HepG2 (cell line): ENCODE measurements around the gene INO80B. TPM values are rescaled to one million over a fixed set of nuclear protein-coding genes. Genes with fewer than 3 reads are reported as not detected.
A peak's percentile ranks its signal among the peaks of the same experiment; 100 is the strongest.

Experiments used
- ATRX ChIP-seq: sonication (generic); formaldehyde crosslinking; IDR thresholded peaks from 2 replicates; pipeline ENCODE4 v1.4.0; 2020; ENCODE audit warnings: missing genetic modification reagents, borderline replicate concordance
- IKZF4 ChIP-seq: sonication (generic); formaldehyde crosslinking; IDR thresholded peaks from 2 replicates; pipeline ENCODE4 v1.5.1; 2020; ENCODE audit warnings: borderline replicate concordance, mild to moderate bottlenecking, low read depth, missing genetic modification reagents; ENCODE audit errors: not compliant biosample characterization
- NCOA5 ChIP-seq: sonication (generic); formaldehyde crosslinking; IDR thresholded peaks from 2 replicates; pipeline ENCODE4 v1.4.0; 2020; ENCODE audit warnings: missing genetic modification reagents
- NFIC ChIP-seq: IDR thresholded peaks from 2 replicates; pipeline ENCODE4 v1.6.1; 2012; ENCODE audit warnings: mild to moderate bottlenecking, low read length, inconsistent platforms
- PHF5A ChIP-seq: IDR thresholded peaks from one replicate; pipeline ENCODE4 v1.6.1; 2018; ENCODE audit warnings: low read depth, missing genetic modification reagents; ENCODE audit not compliant: unreplicated experiment
- SP2 ChIP-seq: sonication (generic); formaldehyde crosslinking; IDR thresholded peaks from 2 replicates; pipeline ENCODE4 v1.5.1; 2020; ENCODE audit warnings: mild to moderate bottlenecking, missing genetic modification reagents
- TBL1XR1 ChIP-seq: fragments of 150-350 bp; IDR thresholded peaks from 2 replicates; pipeline ENCODE4 v1.6.1; 2014; ENCODE audit warnings: borderline replicate concordance, low read length; ENCODE audit not compliant: partially characterized antibody
- ZNF546 ChIP-seq: sonication (generic); formaldehyde crosslinking; conservative IDR thresholded peaks from 2 replicates; pipeline ENCODE4 v1.8.1; 2023; ENCODE audit warnings: mild to moderate bottlenecking, missing genetic modification reagents
- ZNF749 ChIP-seq: sonication (generic); formaldehyde crosslinking; IDR thresholded peaks from 2 replicates; pipeline ENCODE4 v1.8.0; 2022; ENCODE audit warnings: mild to moderate bottlenecking, missing genetic modification reagents, moderate library complexity, borderline replicate concordance
- ZNF782 ChIP-seq: sonication (generic); formaldehyde crosslinking; IDR thresholded peaks from 2 replicates; pipeline ENCODE4 v1.4.0; 2020; ENCODE audit warnings: missing genetic modification reagents, mild to moderate bottlenecking, borderline replicate concordance
- ZNF841 ChIP-seq: sonication (generic); formaldehyde crosslinking; IDR thresholded peaks from 2 replicates; pipeline ENCODE4 v1.8.1; 2023; ENCODE audit warnings: missing genetic modification reagents, borderline replicate concordance
- polyA plus RNA-seq, 8 experiments: library from polyadenylated mRNA; depleted of rRNA in 3 of 8; stranded (reverse) in 7 of 8; unstranded in 1 of 8; fragments of >200 nt; fragmentation: Illumina TruSeq in 4 of 8; extraction: Trizol in 4 of 8; gene quantifications; 2 replicates each; pipeline versions ENCODE4 v1.2.1 to v1.2.3, GENCODE V29; 2011 to 2016; ENCODE audit warnings: low read depth in 4 of 8, missing spikeins in 1 of 8, mixed read lengths in 1 of 8; ENCODE audit not compliant: insufficient read depth in 1 of 8
- total RNA-seq, 5 experiments: library from RNA; depleted of rRNA; stranded (reverse); fragments of >200 nt; fragmentation: Illumina TruSeq; extraction: Trizol; gene quantifications; 2 replicates each; pipeline ENCODE4 v1.2.3, GENCODE V29; 2016; ENCODE audit warnings: low read depth in 1 of 5
- TF ChIP-seq, protein P1 (sequence below): sonication (generic); formaldehyde crosslinking; IDR thresholded peaks from 2 replicates; pipeline ENCODE4 v1.4.0; 2020; ENCODE audit warnings: low read depth, mild to moderate bottlenecking, missing genetic modification reagents
- TF ChIP-seq, protein P2 (sequence below): sonication (generic); formaldehyde crosslinking; IDR thresholded peaks from 2 replicates; pipeline ENCODE4 v1.8.1; 2023; ENCODE audit warnings: mild to moderate bottlenecking, inconsistent platforms, moderate library complexity, missing genetic modification reagents, borderline replicate concordance
- TF ChIP-seq, protein P3 (sequence below): sonication (generic); formaldehyde crosslinking; IDR thresholded peaks from 2 replicates; pipeline ENCODE4 v1.5.0; 2020; ENCODE audit warnings: missing genetic modification reagents, mild to moderate bottlenecking, borderline replicate concordance
- TF ChIP-seq, protein P4 (sequence below): sonication (generic); formaldehyde crosslinking; IDR thresholded peaks from 2 replicates; pipeline ENCODE4 v1.4.0; 2020; ENCODE audit warnings: missing genetic modification reagents, borderline replicate concordance
- TF ChIP-seq, protein P5 (sequence below): IDR thresholded peaks from 2 replicates; pipeline ENCODE4 v1.6.1; 2016
- TF ChIP-seq, protein P6 (sequence below): IDR thresholded peaks from 2 replicates; pipeline ENCODE4 v1.6.1; 2016; ENCODE audit warnings: low read depth

INO80B gene
- total and polyA plus RNA-seq, 2 of the 13 experiments (the other 11 are each of a cell fraction or from before 2014, with no cell fraction given) = 6.2 to 14.5 TPM

DNA sequence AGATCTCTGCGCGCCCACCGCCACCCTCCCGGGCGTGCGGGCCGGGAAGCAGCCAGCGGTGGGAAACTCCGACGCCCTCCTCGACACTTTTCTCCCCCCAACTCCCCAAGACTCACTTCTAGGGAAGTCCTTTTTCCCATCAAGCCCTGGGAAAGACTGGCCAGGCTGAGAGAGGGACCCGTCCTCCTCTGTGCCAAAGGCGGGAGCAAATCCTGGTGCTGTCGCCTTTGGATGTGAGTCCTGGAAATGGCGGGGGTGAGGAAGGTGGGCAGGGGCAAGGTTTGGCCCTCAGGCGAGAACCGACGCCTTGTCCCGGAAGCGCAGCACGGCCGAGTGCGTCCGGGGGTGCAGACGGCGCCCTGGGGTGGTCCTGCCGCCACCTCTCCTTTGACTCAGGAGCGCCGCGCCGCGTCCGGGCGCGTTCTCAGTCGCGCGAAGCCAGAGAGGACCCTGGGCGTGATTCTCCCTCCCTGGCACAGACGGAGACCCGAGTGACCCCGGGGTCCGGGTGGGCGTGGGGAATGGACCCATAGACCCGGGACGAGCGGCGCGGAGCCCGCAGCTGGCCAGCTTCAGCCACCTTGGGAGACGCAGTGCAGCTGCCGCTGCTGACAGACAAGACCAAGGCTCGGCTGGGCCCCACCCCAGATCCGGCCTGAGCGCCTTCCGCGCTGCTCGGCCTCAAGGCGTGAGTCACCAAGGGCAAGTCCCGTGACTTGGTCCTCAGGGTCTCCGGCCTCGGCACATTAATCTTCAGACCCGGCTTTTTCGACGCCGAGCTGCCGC, 48.0 kb downstream of the INO80B start (continued):
- TF ChIP-seq, protein P1, sequence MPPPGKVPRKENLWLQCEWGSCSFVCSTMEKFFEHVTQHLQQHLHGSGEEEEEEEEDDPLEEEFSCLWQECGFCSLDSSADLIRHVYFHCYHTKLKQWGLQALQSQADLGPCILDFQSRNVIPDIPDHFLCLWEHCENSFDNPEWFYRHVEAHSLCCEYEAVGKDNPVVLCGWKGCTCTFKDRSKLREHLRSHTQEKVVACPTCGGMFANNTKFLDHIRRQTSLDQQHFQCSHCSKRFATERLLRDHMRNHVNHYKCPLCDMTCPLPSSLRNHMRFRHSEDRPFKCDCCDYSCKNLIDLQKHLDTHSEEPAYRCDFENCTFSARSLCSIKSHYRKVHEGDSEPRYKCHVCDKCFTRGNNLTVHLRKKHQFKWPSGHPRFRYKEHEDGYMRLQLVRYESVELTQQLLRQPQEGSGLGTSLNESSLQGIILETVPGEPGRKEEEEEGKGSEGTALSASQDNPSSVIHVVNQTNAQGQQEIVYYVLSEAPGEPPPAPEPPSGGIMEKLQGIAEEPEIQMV (CRISPR knock-in tag) = no peak
- TF ChIP-seq NFIC (no peak), ZNF546 (CRISPR knock-in tag) (no peak; the same call in 1 of the 2 replicates), PHF5A (CRISPR knock-in tag) (peak; percentile 23), ATRX (CRISPR knock-in tag) (no peak), ZNF749 (CRISPR knock-in tag) (peak; percentile 84), ZNF841 (CRISPR knock-in tag) (no peak), NCOA5 (CRISPR knock-in tag) (peak; percentile 70; the same call in 1 of the 2 replicates), ZNF782 (CRISPR knock-in tag) (no peak; the same call in 1 of the 2 replicates), IKZF4 (CRISPR knock-in tag) (peak; percentile 28), SP2 (peak; percentile 66), TBL1XR1 (no peak)
- TF ChIP-seq, protein P2, sequence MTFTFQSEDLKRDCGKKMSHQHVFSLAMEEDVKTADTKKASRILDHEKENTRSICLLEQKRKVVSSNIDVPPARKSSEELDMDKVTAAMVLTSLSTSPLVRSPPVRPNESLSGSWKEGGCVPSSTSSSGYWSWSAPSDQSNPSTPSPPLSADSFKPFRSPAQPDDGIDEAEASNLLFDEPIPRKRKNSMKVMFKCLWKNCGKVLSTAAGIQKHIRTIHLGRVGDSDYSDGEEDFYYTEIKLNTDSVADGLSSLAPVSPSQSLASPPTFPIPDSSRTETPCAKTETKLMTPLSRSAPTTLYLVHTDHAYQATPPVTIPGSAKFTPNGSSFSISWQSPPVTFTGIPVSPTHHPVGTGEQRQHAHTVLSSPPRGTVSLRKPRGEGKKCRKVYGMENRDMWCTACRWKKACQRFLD (CRISPR knock-in tag) = no peak
- TF ChIP-seq, protein P3, sequence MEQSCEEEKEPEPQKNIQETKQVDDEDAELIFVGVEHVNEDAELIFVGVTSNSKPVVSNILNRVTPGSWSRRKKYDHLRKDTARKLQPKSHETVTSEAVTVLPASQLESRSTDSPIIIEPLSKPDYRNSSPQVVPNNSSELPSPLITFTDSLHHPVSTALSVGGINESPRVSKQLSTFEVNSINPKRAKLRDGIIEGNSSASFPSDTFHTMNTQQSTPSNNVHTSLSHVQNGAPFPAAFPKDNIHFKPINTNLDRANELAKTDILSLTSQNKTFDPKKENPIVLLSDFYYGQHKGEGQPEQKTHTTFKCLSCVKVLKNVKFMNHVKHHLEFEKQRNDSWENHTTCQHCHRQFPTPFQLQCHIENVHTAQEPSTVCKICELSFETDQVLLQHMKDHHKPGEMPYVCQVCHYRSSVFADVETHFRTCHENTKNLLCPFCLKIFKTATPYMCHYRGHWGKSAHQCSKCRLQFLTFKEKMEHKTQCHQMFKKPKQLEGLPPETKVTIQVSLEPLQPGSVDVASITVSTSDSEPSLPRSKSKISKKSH (CRISPR knock-in tag) = peak; percentile 64; the same call in 1 of the 2 replicates
- TF ChIP-seq, protein P4, sequence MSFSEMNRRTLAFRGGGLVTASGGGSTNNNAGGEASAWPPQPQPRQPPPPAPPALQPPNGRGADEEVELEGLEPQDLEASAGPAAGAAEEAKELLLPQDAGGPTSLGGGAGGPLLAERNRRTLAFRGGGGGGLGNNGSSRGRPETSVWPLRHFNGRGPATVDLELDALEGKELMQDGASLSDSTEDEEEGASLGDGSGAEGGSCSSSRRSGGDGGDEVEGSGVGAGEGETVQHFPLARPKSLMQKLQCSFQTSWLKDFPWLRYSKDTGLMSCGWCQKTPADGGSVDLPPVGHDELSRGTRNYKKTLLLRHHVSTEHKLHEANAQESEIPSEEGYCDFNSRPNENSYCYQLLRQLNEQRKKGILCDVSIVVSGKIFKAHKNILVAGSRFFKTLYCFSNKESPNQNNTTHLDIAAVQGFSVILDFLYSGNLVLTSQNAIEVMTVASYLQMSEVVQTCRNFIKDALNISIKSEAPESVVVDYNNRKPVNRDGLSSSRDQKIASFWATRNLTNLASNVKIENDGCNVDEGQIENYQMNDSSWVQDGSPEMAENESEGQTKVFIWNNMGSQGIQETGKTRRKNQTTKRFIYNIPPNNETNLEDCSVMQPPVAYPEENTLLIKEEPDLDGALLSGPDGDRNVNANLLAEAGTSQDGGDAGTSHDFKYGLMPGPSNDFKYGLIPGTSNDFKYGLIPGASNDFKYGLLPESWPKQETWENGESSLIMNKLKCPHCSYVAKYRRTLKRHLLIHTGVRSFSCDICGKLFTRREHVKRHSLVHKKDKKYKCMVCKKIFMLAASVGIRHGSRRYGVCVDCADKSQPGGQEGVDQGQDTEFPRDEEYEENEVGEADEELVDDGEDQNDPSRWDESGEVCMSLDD (CRISPR knock-in tag) = peak; percentile 89; the same call in 1 of the 2 replicates
- TF ChIP-seq, protein P5, sequence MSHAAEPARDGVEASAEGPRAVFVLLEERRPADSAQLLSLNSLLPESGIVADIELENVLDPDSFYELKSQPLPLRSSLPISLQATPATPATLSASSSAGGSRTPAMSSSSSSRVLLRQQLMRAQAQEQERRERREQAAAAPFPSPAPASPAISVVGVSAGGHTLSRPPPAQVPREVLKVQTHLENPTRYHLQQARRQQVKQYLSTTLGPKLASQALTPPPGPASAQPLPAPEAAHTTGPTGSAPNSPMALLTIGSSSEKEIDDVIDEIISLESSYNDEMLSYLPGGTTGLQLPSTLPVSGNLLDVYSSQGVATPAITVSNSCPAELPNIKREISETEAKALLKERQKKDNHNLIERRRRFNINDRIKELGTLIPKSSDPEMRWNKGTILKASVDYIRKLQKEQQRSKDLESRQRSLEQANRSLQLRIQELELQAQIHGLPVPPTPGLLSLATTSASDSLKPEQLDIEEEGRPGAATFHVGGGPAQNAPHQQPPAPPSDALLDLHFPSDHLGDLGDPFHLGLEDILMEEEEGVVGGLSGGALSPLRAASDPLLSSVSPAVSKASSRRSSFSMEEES (CRISPR knock-in tag) = peak; percentile 68; the same call in 1 of the 2 replicates
- TF ChIP-seq, protein P6, sequence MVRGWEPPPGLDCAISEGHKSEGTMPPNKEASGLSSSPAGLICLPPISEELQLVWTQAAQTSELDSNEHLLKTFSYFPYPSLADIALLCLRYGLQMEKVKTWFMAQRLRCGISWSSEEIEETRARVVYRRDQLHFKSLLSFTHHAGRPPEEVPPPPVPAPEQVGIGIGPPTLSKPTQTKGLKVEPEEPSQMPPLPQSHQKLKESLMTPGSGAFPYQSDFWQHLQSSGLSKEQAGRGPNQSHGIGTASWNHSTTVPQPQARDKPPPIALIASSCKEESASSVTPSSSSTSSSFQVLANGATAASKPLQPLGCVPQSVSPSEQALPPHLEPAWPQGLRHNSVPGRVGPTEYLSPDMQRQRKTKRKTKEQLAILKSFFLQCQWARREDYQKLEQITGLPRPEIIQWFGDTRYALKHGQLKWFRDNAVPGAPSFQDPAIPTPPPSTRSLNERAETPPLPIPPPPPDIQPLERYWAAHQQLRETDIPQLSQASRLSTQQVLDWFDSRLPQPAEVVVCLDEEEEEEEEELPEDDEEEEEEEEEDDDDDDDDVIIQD (CRISPR knock-in tag) = no peak
